OCI-LY7 (cell line): ENCODE results near the gene REX1BD. TPM values are rescaled to one million over a fixed set of nuclear protein-coding genes. Genes with fewer than 3 reads are reported as not detected.

Source experiments
- BruUV-seq: library from RNA; stranded (reverse); fragments of 400-500 nt; replicated peaks from 2 replicates; lab custom pipeline; 2021; lab: Mats Ljungman, UMichigan
- CTCF ChIA-PET: fragments of 300-600 bp; sonication (Branson Sonifier 250); formaldehyde crosslinking; loops from one replicate; lab custom pipeline; 2022; ENCODE audit warnings: antibody characterized with exemption; ENCODE audit not compliant: unreplicated experiment; lab: Charles Lee
- POLR2A ChIA-PET: fragments of 300-600 bp; sonication (Branson Sonifier 250); formaldehyde crosslinking; loops from one replicate; lab custom pipeline; 2022; ENCODE audit warnings: antibody characterized with exemption; lab: Charles Lee
- DNase-seq: peaks from one replicate; pipeline ENCODE4 v3.0.0-alpha.2; 2015; ENCODE audit warnings: low spot score
- H2AFZ ChIP-seq: fragments of 200-600 bp; sonication (generic), shearing (Covaris generic); 2 replicates; pipeline ENCODE4 v1.6.1; 2014; ENCODE audit warnings: mild to moderate bottlenecking, antibody characterized with exemption, low read length, moderate library complexity
- H3K27ac ChIP-seq: fragments of 200-600 bp; sonication (generic); 2 replicates; pipeline ENCODE4 v1.5.1; 2014; ENCODE audit warnings: mixed run types, low read depth, mild to moderate bottlenecking, moderate library complexity, low read length, inconsistent platforms; ENCODE audit not compliant: poor library complexity, severe bottlenecking
- H3K36me3 ChIP-seq: fragments of 200-600 bp; sonication (generic); 2 replicates; pipeline ENCODE4 v1.6.1; 2014; ENCODE audit warnings: mild to moderate bottlenecking, antibody characterized with exemption, low read length, moderate library complexity, mixed read lengths; ENCODE audit not compliant: insufficient read depth
- H3K4me1 ChIP-seq: fragments of 200-600 bp; sonication (generic); 2 replicates; pipeline ENCODE4 v1.5.1; 2014; ENCODE audit warnings: mild to moderate bottlenecking, low read length; ENCODE audit not compliant: insufficient read depth, poor library complexity, severe bottlenecking
- H3K4me2 ChIP-seq: fragments of 200-600 bp; sonication (generic); 2 replicates; pipeline ENCODE4 v1.6.1; 2014; ENCODE audit warnings: mild to moderate bottlenecking, low read length
- H3K4me3 ChIP-seq: fragments of 200-600 bp; sonication (generic); 2 replicates; pipeline ENCODE4 v1.5.1; 2014; ENCODE audit warnings: mild to moderate bottlenecking, low read depth, low read length; ENCODE audit not compliant: poor library complexity, severe bottlenecking
- H3K79me2 ChIP-seq: fragments of 200-600 bp; sonication (generic); 2 replicates; pipeline ENCODE4 v1.6.1; 2016; ENCODE audit warnings: low read depth, mild to moderate bottlenecking, low read length, moderate library complexity, mixed read lengths; ENCODE audit not compliant: insufficient read depth
- H3K9me2 ChIP-seq: fragments of 200-600 bp; sonication (generic); 2 replicates; pipeline ENCODE4 v1.6.1; 2016; ENCODE audit warnings: mild to moderate bottlenecking, low read length, mixed read lengths; ENCODE audit not compliant: insufficient read depth
- H3K9me3 ChIP-seq: fragments of 200-600 bp; sonication (generic); 2 replicates; pipeline ENCODE4 v1.6.1; 2014; ENCODE audit warnings: mild to moderate bottlenecking, mixed run types, low read length, mixed read lengths
- H4K20me1 ChIP-seq: fragments of 200-600 bp; sonication (generic); 2 replicates; pipeline ENCODE4 v1.6.1; 2014; ENCODE audit warnings: mild to moderate bottlenecking, antibody characterized with exemption, low read length, moderate library complexity, mixed read lengths; ENCODE audit not compliant: insufficient read depth
- CTCF ChIP-seq: fragments of 200-600 bp; sonication (generic); conservative IDR thresholded peaks from 2 replicates; pipeline ENCODE4 v1.5.1; 2014; ENCODE audit warnings: mild to moderate bottlenecking, antibody characterized with exemption, low read length, moderate library complexity, mixed read lengths
- EZH2phosphoT487 ChIP-seq: fragments of 200-600 bp; sonication (generic); IDR thresholded peaks from 2 replicates; pipeline ENCODE4 v1.6.1; 2018; ENCODE audit warnings: low read depth, borderline replicate concordance, mild to moderate bottlenecking, mixed run types, antibody characterized with exemption, low read length, moderate library complexity, mixed read lengths
- intact Hi-C: fragments of 100-400 bp; cut with micrococcal nuclease; formaldehyde crosslinking; loops from one replicate; pipeline ENCODE4 v1.10.0; 2022; ENCODE audit not compliant: unreplicated experiment
- small RNA-seq: library from RNA; depleted of rRNA; stranded (forward); fragments of <200 nt; gene quantifications from one replicate; pipeline ENCODE3, GENCODE V24; 2014
- total RNA-seq, 2 experiments: library from RNA; depleted of rRNA in 1 of 2; stranded (reverse); fragments of >200 nt in 1 of 2; shearing (Covaris generic) in 1 of 2; gene quantifications; 2 replicates each; pipeline ENCODE4 v1.2.3, GENCODE V29; 2014 to 2022

The REX1BD gene
- total RNA-seq, 2 experiments from 2014 or later = 88.8 to 126 TPM

- H3K27ac ChIP-seq = no peak overlapping the region
- ChIA-PET POLR2A (no interaction called here), CTCF (no interaction called here)
- H4K20me1 ChIP-seq = no peaks in the 10 kb centered on the region
- intact Hi-C loops = loop anchor here (2.0 kb wide), 1 partner anchor 49 kb away; the partner anchor contains the start of gene REX1BD
- H3K4me2 ChIP-seq = peak overlapping the region; percentile 73
- TF ChIP-seq CTCF = no peak
- TF ChIP-seq EZH2phosphoT487 = no peak
- no peak for DNase-seq
- peak overlapping the region; percentile 73 for H3K4me3 ChIP-seq
- no peak overlapping the region for H2AFZ ChIP-seq
- no peaks in the 10 kb centered on the region for H3K36me3 ChIP-seq
- BruUV-seq = no TSS peak
- H3K4me1 ChIP-seq = peaks cover 19% of the 10 kb centered on the region
- H3K9me2 ChIP-seq = no peaks in the 10 kb centered on the region
- no peaks in the 10 kb centered on the region for H3K79me2 ChIP-seq
- no peaks in the 10 kb centered on the region for H3K9me3 ChIP-seq
Observed at GRCh38 chr19:18637673-18638630, 49.4 kb downstream of the REX1BD start.

GRCh38 chr19:18639706-18640243 lies 51.2 kb downstream of the REX1BD start:
- Histone ChIP-seq H4K20me1 (no peaks in the 10 kb centered on the region), H2AFZ (no peak overlapping the region), H3K79me2 (no peaks in the 10 kb centered on the region), H3K9me3 (no peaks in the 10 kb centered on the region), H3K4me1 (peaks cover 19% of the 10 kb centered on the region), H3K36me3 (no peaks in the 10 kb centered on the region), H3K9me2 (no peaks in the 10 kb centered on the region), H3K4me3 (no peak overlapping the region), H3K27ac (no peak overlapping the region), H3K4me2 (no peak overlapping the region)
- intact Hi-C loops = no loop called here
- no peak for DNase-seq
- no TSS peak for BruUV-seq
- POLR2A ChIA-PET = interaction anchor here (0.6 to 0.7 kb wide), 2 partner anchors 58 to 83 kb away, joined by 3 to 8 read pairs; no protein-coding TSS in a partner anchor
- CTCF ChIA-PET = no interaction called here
- no peak for TF ChIP-seq EZH2phosphoT487
- no peak for TF ChIP-seq CTCF

Small RNA genes within 50 kb of the gene (small RNA-seq; reads per million reads assigned to genes)
- gene RN7SL155P = not detected

Other genes with a start within 250 kb of the REX1BD start
- 15.2 and 18.9 TPM in 2 replicates for gene PGPEP1, start 248.2 kb upstream of the REX1BD start, total RNA-seq (2014; rRNA removed; shearing (Covaris generic))
- gene PGPEP1, start 248.2 kb upstream of the REX1BD start, total RNA-seq (2022) = 44.1 and 54.5 TPM in 2 replicates
- gene GDF15, start 202.6 kb upstream of the REX1BD start, total RNA-seq (2014; rRNA removed; shearing (Covaris generic)) = 0.80 TPM in 1 of 2 replicates, not detected in the other
- gene GDF15, start 202.6 kb upstream of the REX1BD start, total RNA-seq (2022) = not detected in 2 replicates
- gene LRRC25, start 191.2 kb upstream of the REX1BD start, total RNA-seq (2014; rRNA removed; shearing (Covaris generic)) = 0.49 and 0.98 TPM in 2 replicates
- 3.2 and 4.1 TPM in 2 replicates for gene LRRC25, start 191.2 kb upstream of the REX1BD start, total RNA-seq (2022)
- gene SSBP4, start 169.4 kb upstream of the REX1BD start, total RNA-seq (2014; rRNA removed; shearing (Covaris generic)) = 54.8 and 92.9 TPM in 2 replicates
- 97.5 and 117 TPM in 2 replicates for gene SSBP4, start 169.4 kb upstream of the REX1BD start, total RNA-seq (2022)
- gene ISYNA1, start 150.7 kb upstream of the REX1BD start, total RNA-seq (2014; rRNA removed; shearing (Covaris generic)) = 0.72 and 1.8 TPM in 2 replicates
- 8.9 and 10.9 TPM in 2 replicates for gene ISYNA1, start 150.7 kb upstream of the REX1BD start, total RNA-seq (2022)
- gene ELL, start 66.7 kb upstream of the REX1BD start, total RNA-seq (2014; rRNA removed; shearing (Covaris generic)) = 14.4 and 18.7 TPM in 2 replicates
- 24.6 and 26.5 TPM in 2 replicates for gene ELL, start 66.7 kb upstream of the REX1BD start, total RNA-seq (2022)
- 159 and 200 TPM in 2 replicates for gene FKBP8, start 45.2 kb upstream of the REX1BD start, total RNA-seq (2014; rRNA removed; shearing (Covaris generic))
- 189 and 201 TPM in 2 replicates for gene FKBP8, start 45.2 kb upstream of the REX1BD start, total RNA-seq (2022)
- 96.0 and 99.8 TPM in 2 replicates for gene KXD1, start 30.9 kb upstream of the REX1BD start, total RNA-seq (2014; rRNA removed; shearing (Covaris generic))
- 96.7 and 101 TPM in 2 replicates for gene KXD1, start 30.9 kb upstream of the REX1BD start, total RNA-seq (2022)
- gene UBA52, start 16.9 kb upstream of the REX1BD start, total RNA-seq (2014; rRNA removed; shearing (Covaris generic)) = 1,188 and 1,580 TPM in 2 replicates
- 1,496 and 1,653 TPM in 2 replicates for gene UBA52, start 16.9 kb upstream of the REX1BD start, total RNA-seq (2022)
- 0.82 TPM in 1 of 2 replicates, not detected in the other for gene CRLF1, start 18.0 kb downstream of the REX1BD start, total RNA-seq (2014; rRNA removed; shearing (Covaris generic))
- gene CRLF1, start 18.0 kb downstream of the REX1BD start, total RNA-seq (2022) = 1.3 and 1.5 TPM in 2 replicates
- 0.33 and 1.0 TPM in 2 replicates for gene TMEM59L, start 24.1 kb downstream of the REX1BD start, total RNA-seq (2014; rRNA removed; shearing (Covaris generic))
- gene TMEM59L, start 24.1 kb downstream of the REX1BD start, total RNA-seq (2022) = 0.84 and 0.89 TPM in 2 replicates
- 0.75 and 1.0 TPM in 2 replicates for gene KLHL26, start 48.2 kb downstream of the REX1BD start, total RNA-seq (2014; rRNA removed; shearing (Covaris generic))
- 7.9 and 8.9 TPM in 2 replicates for gene KLHL26, start 48.2 kb downstream of the REX1BD start, total RNA-seq (2022)
- gene CRTC1, start 94.9 kb downstream of the REX1BD start, total RNA-seq (2014; rRNA removed; shearing (Covaris generic)) = 3.4 and 4.1 TPM in 2 replicates
- gene CRTC1, start 94.9 kb downstream of the REX1BD start, total RNA-seq (2022) = 10.0 and 10.3 TPM in 2 replicates
- gene COMP, start 202.5 kb downstream of the REX1BD start, total RNA-seq (2014; rRNA removed; shearing (Covaris generic)) = not detected in 2 replicates
- not detected in 2 replicates for gene COMP, start 202.5 kb downstream of the REX1BD start, total RNA-seq (2022)
- 65.2 and 77.2 TPM in 2 replicates for gene UPF1, start 243.2 kb downstream of the REX1BD start, total RNA-seq (2014; rRNA removed; shearing (Covaris generic))
- 113 and 122 TPM in 2 replicates for gene UPF1, start 243.2 kb downstream of the REX1BD start, total RNA-seq (2022)